ENCODE data around the gene OCA2. TPM values are rescaled to one million over a fixed set of nuclear protein-coding genes. Genes with fewer than 3 reads are reported as not detected.
A peak's percentile ranks its signal among the peaks of the same experiment; 100 is the strongest.

OCA2 gene
- total and polyA plus RNA-seq, 2 donors from 2014 or later = 0.45 to 2.5 TPM

DNA sequence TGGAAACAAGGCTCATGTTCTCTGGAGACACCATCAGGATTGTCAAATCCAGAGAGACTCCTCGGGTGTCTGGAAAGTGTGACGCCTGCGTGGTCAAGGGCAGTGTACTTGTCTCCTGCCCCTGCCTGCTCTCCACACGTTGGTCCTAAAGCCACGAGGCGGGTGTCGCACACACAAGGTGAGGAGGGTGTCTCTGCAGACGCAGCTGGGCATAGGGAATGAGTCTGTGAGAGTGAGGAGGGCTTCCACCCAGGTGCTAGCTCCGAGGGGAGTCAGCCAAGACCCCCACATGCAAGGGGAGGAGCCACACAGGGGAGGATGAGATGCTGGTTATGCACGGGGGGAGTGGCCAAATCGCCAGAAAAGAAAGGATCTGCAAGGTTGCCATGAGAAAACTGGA, 27.9 kb upstream of the OCA2 start:
- no peak overlapping the region for H3K27ac ChIP-seq (ENCODE audit: low read depth in 2 of 2, low read length in 2 of 2)
- no peaks in the 10 kb centered on the region for H3K9me3 ChIP-seq (ENCODE audit: control insufficient read depth in 2 of 3, insufficient read depth in 1 of 3, low read length in 3 of 3)
- TF ChIP-seq, protein P1, sequence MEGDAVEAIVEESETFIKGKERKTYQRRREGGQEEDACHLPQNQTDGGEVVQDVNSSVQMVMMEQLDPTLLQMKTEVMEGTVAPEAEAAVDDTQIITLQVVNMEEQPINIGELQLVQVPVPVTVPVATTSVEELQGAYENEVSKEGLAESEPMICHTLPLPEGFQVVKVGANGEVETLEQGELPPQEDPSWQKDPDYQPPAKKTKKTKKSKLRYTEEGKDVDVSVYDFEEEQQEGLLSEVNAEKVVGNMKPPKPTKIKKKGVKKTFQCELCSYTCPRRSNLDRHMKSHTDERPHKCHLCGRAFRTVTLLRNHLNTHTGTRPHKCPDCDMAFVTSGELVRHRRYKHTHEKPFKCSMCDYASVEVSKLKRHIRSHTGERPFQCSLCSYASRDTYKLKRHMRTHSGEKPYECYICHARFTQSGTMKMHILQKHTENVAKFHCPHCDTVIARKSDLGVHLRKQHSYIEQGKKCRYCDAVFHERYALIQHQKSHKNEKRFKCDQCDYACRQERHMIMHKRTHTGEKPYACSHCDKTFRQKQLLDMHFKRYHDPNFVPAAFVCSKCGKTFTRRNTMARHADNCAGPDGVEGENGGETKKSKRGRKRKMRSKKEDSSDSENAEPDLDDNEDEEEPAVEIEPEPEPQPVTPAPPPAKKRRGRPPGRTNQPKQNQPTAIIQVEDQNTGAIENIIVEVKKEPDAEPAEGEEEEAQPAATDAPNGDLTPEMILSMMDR (IDR thresholded peaks at IDR 0.05; ENCODE audit: borderline replicate concordance, extremely low read depth, insufficient read depth) = no peak
- H3K36me3 ChIP-seq (ENCODE audit: control insufficient read depth in 2 of 3, insufficient read depth in 3 of 3, low read length in 3 of 3) = peaks cover 4 to 35% (median 13%) of the 10 kb centered on the region in 3 donors
- no peak overlapping the region for H3K4me3 ChIP-seq (ENCODE audit: low read length in 3 of 3)
- peaks cover 0 to 8% (median 0%) of the 10 kb centered on the region in 3 donors for H3K4me1 ChIP-seq (ENCODE audit: control insufficient read depth in 2 of 3, insufficient read depth in 2 of 3, low read depth in 1 of 3, low read length in 3 of 3)
- intact Hi-C loops (cut with DNase I) = no loop called here
- FAIRE-seq (no peak), DNase-seq (no peak)
- no peak overlapping the region for H3K9ac ChIP-seq (ENCODE audit: low read length in 3 of 3)
- no peaks in the 10 kb centered on the region for H3K27me3 ChIP-seq (ENCODE audit: control insufficient read depth, insufficient read depth, low read length)

DNA sequence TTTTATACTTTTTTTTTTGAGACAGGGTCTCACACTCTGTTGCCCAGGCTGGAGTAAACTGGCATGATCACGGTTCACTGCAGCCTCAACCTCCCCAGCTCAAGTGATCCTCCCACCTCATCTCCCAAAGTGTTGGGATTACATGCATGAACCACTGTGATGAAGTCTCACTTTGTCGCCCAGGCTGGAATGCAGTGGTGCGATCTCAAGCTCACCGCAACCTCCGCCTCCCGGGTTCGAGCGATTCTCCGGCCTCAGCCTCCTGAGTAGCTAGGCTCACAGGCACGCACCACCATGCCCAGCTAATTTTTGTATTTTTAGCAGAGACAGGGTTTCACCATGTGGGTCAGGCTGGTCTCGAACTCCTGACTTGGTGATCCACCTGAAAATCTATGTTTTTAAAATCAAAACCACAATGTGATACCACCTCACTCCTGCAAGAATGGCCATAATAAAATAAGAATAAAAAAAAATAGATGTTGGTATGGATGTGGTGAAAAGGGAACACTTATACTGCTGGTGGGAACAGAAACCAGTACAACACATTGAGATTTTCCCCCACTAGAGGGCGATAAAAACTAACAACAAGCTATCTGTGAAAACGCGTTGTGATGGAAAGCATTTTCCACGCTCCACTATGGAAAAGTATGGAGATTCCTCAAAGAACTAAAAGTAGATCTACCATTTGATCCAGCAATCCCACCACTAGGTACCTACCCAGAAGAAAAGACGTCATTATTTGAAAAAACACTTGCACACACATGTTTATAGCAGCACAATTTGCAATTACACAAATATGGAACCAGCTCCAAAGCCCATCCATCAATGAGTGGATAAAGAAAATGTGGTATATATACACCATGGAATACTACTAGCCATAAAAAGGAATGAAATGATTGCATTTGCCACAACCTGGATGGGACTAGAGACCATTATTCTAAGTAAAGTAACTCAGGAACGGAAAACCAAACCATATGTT, 26.8 kb upstream of the OCA2 start:
- peaks cover 4 to 30% (median 15%) of the 10 kb centered on the region in 3 donors for H3K36me3 ChIP-seq (ENCODE audit: control insufficient read depth in 2 of 3, insufficient read depth in 3 of 3, low read length in 3 of 3)
- H3K9ac ChIP-seq (ENCODE audit: low read length in 3 of 3) = no peak overlapping the region
- intact Hi-C loops (cut with DNase I) = no loop called here
- peaks cover 0 to 8% (median 0%) of the 10 kb centered on the region in 3 donors for H3K4me1 ChIP-seq (ENCODE audit: control insufficient read depth in 2 of 3, insufficient read depth in 2 of 3, low read depth in 1 of 3, low read length in 3 of 3)
- no peak overlapping the region for H3K4me3 ChIP-seq (ENCODE audit: low read length in 3 of 3)
- H3K9me3 ChIP-seq (ENCODE audit: control insufficient read depth in 2 of 3, insufficient read depth in 1 of 3, low read length in 3 of 3) = no peaks in the 10 kb centered on the region
- FAIRE-seq = peak; percentile 72
- DNase-seq = peak in 2 of 5 donors; percentile 58 to 78
- H3K27ac ChIP-seq (ENCODE audit: low read depth in 2 of 2, low read length in 2 of 2) = no peak overlapping the region
- TF ChIP-seq, protein P1 (IDR thresholded peaks at IDR 0.05; ENCODE audit: borderline replicate concordance, extremely low read depth, insufficient read depth) = peak; percentile 47
- no peaks in the 10 kb centered on the region for H3K27me3 ChIP-seq (ENCODE audit: control insufficient read depth, insufficient read depth, low read length)

DNA sequence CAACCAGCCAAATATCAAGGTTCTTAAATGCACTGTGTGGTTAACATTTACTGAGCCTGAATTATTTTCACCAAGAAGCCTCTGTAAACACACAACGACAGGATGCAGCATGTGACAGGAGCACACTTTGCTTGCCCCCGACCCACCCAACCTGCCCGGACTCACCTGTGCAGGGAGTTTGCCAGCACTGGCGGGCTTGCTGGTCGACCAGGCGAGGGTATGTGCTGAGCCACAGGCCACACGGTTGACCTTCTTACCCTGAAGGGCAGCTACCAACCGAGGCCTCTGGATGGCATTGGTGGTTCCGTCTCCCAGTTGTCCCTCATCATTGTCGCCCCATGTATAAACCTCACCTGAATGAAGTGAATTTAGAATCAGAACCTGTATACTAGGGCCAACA, 25.7 kb upstream of the OCA2 start:
- H3K27me3 ChIP-seq (ENCODE audit: control insufficient read depth, insufficient read depth, low read length) = no peaks in the 10 kb centered on the region
- no peak overlapping the region for H3K27ac ChIP-seq (ENCODE audit: low read depth in 2 of 2, low read length in 2 of 2)
- TF ChIP-seq, protein P1 (IDR thresholded peaks at IDR 0.05; ENCODE audit: borderline replicate concordance, extremely low read depth, insufficient read depth) = no peak
- intact Hi-C loops (cut with DNase I) = no loop called here
- no peak overlapping the region for H3K9ac ChIP-seq (ENCODE audit: low read length in 3 of 3)
- H3K9me3 ChIP-seq (ENCODE audit: control insufficient read depth in 2 of 3, insufficient read depth in 1 of 3, low read length in 3 of 3) = no peaks in the 10 kb centered on the region
- DNase-seq (no peak), FAIRE-seq (no peak)
- no peak overlapping the region for H3K4me3 ChIP-seq (ENCODE audit: low read length in 3 of 3)
- peaks cover 4 to 36% (median 22%) of the 10 kb centered on the region in 3 donors for H3K36me3 ChIP-seq (ENCODE audit: control insufficient read depth in 2 of 3, insufficient read depth in 3 of 3, low read length in 3 of 3)
- H3K4me1 ChIP-seq (ENCODE audit: control insufficient read depth in 2 of 3, insufficient read depth in 2 of 3, low read depth in 1 of 3, low read length in 3 of 3) = peaks cover 0 to 8% (median 0%) of the 10 kb centered on the region in 3 donors
